GOT3 (cell line): ENCODE measurements around the gene PLK5.
"Not testable (repeated sequence)": the region's sequence is repeated elsewhere in the genome, so short reads cannot be mapped to it uniquely, and the experiment has no call there.

Source experiments
- DNase-seq: peaks from one replicate; lab custom pipeline; 2025; ENCODE audit warnings: mixed read lengths; lab: John Stamatoyannopoulos, UW

PLK5 gene, protein sequence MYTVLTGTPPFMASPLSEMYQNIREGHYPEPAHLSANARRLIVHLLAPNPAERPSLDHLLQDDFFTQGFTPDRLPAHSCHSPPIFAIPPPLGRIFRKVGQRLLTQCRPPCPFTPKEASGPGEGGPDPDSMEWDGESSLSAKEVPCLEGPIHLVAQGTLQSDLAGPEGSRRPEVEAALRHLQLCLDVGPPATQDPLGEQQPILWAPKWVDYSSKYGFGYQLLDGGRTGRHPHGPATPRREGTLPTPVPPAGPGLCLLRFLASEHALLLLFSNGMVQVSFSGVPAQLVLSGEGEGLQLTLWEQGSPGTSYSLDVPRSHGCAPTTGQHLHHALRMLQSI

GRCh38 chr19:1523412-1524286 lies at the start of gene PLK5:
Gene PLK5, plus strand, starts transcription at chr19:1524077. Its CDS starts 2,920 bp downstream, at chr19:1526997.
- no peak for DNase-seq

GRCh38 chr19:1474765-1475351 lies 49.0 kb upstream of the PLK5 start:
- DNase-seq = no peak

- no peak for DNase-seq
Observed at GRCh38 chr19:1475751-1476437, 48.0 kb upstream of the PLK5 start.

DNA sequence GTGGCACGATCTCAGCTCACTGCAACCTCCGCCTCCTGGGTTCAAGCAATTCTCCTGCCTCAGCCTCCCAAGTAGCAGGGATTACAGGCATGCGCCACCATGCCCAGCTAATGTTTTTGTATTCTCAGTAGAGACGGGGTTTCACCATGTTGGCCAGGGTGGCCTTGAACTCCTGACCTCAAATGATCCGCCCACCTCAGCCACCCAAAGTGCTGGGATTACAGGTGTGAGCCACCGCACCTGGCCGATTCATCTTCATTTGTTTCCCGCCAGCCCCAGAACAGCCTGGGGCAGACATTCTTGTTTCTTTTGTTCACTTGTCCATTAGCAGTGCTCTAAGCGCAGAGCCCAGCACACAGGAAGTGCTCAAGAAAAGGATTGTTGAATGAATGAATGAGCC lies 46.8 kb upstream of the PLK5 start:
- not testable (repeated sequence) for DNase-seq

- peak; percentile 54 for DNase-seq
Observed at GRCh38 chr19:1478934-1479707, 44.8 kb upstream of the PLK5 start, which contains the start of gene C19orf25. Gene C19orf25, minus strand, starts transcription at chr19:1479215. Its CDS starts 312 bp downstream, at chr19:1478903.

- DNase-seq = no peak
Observed at GRCh38 chr19:1481224-1481892, 42.5 kb upstream of the PLK5 start.

DNA sequence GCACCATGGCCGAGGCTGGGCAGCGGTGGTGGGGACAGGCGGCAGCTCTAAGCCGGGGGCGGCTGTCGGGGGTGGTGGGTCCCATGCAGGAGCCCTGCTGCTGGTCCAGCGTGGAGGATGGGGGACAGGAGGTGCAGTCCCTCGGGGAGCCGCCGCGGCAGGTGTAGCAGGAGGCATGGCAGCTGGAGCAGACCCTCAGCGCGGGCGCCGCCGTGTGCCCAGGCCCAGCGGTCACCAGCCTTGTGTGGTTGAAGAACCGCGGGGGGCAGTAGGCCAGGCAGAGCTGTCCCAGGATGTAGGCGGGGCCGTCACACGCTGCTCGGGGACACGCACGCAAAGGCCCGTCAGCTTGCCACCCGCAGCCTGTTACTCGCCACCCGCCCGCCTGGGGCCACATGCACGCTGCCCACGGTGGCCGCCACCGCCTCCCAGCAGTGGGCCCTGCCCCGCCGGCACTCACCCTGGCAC lies 42.0 kb upstream of the PLK5 start:
- no peak for DNase-seq

GRCh38 chr19:1482361-1483130 lies 41.3 kb upstream of the PLK5 start:
- DNase-seq = no peak

- DNase-seq = no peak
Observed at GRCh38 chr19:1483131-1483978, 40.5 kb upstream of the PLK5 start.

- no peak for DNase-seq
Observed at GRCh38 chr19:1483979-1484428, 39.9 kb upstream of the PLK5 start.

DNA sequence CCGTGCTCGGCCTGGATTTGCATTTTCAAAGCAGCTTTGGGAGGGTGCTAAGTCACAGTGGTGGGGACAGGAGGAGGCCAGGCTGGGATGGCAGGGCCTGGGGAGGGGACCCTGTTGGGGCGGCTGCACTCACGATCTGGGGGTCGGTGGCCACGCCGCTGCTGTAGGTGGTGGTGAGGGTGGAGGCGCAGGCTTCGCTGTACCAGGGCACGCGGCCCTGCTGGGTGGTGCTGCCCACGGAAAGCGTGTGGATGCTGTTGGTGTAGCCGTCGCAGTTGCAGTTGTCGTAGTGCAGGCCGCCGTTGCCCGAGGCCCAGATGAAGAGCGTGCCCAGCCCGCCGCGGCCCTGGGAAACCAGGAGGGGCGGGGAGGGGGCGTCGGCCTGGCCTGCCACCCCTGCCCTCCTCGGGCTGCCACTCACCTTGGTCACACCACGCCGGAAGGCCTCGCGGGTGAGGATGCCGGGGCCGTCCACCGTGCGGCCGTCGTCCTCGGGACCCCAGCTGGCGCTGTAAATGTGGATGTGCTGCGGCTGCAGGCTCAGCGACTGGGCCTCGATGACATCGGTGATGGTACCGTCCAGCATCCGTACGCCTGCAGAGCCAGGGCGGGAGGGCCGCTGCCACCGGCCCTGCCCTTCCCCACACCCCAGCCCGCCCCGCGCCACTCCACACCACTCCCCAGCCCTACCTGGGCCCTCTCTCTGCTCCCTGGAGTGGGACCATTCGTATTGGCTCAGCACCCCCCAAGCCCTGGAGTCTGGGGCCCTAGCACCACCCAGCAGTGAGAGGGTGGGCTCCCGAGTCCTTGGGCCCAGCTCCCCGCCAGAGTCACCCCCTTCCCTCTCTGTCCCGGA lies 36.9 kb upstream of the PLK5 start:
- no peak for DNase-seq

DNA sequence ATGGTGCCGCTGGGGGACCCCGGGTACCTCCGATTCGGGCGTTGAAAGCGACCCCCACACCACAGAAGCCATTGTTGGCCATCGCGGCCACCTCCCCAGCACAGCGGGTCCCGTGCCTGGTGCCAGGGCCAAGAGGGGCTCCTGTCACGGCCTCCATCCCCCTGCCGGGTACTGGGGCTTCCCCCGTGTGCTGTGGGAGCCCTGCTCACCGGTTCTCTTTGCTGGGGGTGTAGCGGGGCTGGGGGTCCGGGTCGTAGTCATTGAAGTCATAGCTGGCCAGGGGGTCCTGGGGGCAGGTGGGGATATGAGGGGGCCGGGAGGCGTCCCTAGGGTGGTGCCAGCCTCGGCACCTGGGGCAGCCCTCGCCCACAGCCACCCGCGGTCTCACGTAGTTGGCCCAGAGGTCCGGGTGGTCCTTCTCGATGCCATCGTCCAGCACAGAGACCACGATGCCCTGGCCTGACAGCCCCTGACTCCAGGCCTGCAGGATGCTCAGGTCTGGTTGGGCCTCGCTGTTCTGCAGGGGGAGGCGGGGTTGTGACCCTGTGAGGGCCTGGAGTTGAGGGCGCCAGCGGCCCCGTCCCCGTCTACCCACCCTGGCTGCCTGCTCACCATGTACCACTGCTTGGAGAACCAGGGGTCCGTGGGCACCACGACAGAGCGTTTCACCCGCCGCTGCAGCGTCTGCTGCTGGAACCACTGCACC lies 36.1 kb upstream of the PLK5 start:
- DNase-seq = no peak

GRCh38 chr19:1488282-1488601 lies 35.6 kb upstream of the PLK5 start:
- DNase-seq = no peak

GRCh38 chr19:1489463-1490310 lies 34.2 kb upstream of the PLK5 start:
- no peak for DNase-seq

DNA sequence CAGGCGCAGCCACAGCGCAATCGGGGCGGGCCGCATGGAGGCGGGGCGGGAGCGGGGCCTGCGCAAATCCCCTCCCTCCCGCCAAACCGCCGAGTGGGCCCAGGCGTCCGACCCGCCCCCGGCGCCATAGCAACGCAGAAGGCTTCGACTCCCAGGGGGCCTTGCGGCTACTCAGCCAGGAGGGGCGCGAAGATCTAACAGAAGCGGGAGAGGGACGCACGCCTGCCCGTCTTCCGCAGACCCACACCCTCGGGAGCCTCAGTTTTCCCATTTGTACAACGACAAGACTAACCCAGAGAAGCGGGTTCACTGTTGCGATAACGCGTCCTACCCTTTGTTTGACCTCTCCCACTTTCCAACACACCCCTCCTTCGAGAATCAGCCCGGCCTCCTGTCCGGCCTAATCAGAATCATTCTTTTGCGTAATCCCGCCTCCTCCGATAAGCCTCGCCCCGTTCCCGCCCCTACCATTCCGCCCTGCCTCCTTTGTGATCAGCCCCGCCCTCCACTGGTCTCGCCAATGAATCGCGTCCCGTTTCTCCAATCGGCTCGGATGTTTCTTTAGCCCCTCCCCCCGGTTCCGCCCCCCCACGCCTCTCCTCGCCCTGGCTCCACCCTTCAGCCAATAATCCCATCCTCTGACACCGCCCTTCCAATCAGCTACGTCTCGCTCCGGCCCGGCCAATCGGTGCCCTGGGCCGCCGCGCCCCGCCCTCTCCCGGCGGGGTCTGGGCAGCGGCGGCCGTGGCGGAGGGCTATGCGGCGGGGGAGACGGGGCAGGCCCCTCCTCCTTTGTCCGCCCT lies 33.4 kb upstream of the PLK5 start, which contains the start of gene PCSK4:
Gene PCSK4 (minus strand): TSS at position 40 of the 803 bp plus-strand sequence. CDS start 4 bp downstream, at position 36.
- DNase-seq = peak; percentile 95
